ENCODE results near the gene SERPINI1.

DNA sequence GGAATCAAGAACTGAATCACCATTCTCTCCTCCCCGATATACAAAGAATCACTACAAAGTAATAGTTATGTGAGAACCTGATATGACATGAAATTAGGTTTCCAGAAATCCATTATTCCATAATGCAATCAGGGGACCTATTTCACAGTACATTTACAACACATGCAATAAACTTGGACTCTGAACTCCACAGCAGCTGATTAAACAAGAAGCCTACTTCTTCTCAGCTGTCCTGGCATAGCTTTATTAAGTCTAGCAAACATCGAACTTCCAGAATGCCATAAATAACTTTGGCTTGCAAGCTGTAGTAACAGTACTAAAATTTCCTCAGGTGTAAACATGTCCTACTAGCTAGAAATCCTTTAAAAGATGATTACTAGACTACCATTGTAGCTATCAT is 18.6 kb upstream of the SERPINI1 start:
- no peak for TF ChIP-seq HMGA2 (CRISPR knock-in tag; IDR thresholded peaks at IDR 0.05)
- TF ChIP-seq NR3C1 (CRISPR knock-in tag; conservative IDR thresholded peaks at IDR 0.05; ENCODE audit: low read depth) = no peak
- TF ChIP-seq, protein P1, sequence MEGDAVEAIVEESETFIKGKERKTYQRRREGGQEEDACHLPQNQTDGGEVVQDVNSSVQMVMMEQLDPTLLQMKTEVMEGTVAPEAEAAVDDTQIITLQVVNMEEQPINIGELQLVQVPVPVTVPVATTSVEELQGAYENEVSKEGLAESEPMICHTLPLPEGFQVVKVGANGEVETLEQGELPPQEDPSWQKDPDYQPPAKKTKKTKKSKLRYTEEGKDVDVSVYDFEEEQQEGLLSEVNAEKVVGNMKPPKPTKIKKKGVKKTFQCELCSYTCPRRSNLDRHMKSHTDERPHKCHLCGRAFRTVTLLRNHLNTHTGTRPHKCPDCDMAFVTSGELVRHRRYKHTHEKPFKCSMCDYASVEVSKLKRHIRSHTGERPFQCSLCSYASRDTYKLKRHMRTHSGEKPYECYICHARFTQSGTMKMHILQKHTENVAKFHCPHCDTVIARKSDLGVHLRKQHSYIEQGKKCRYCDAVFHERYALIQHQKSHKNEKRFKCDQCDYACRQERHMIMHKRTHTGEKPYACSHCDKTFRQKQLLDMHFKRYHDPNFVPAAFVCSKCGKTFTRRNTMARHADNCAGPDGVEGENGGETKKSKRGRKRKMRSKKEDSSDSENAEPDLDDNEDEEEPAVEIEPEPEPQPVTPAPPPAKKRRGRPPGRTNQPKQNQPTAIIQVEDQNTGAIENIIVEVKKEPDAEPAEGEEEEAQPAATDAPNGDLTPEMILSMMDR (IDR thresholded peaks at IDR 0.05) = no peak
- TF ChIP-seq, protein P2, sequence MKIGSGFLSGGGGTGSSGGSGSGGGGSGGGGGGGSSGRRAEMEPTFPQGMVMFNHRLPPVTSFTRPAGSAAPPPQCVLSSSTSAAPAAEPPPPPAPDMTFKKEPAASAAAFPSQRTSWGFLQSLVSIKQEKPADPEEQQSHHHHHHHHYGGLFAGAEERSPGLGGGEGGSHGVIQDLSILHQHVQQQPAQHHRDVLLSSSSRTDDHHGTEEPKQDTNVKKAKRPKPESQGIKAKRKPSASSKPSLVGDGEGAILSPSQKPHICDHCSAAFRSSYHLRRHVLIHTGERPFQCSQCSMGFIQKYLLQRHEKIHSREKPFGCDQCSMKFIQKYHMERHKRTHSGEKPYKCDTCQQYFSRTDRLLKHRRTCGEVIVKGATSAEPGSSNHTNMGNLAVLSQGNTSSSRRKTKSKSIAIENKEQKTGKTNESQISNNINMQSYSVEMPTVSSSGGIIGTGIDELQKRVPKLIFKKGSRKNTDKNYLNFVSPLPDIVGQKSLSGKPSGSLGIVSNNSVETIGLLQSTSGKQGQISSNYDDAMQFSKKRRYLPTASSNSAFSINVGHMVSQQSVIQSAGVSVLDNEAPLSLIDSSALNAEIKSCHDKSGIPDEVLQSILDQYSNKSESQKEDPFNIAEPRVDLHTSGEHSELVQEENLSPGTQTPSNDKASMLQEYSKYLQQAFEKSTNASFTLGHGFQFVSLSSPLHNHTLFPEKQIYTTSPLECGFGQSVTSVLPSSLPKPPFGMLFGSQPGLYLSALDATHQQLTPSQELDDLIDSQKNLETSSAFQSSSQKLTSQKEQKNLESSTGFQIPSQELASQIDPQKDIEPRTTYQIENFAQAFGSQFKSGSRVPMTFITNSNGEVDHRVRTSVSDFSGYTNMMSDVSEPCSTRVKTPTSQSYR (CRISPR knock-in tag; IDR thresholded peaks at IDR 0.05) = no peak
- TF ChIP-seq MYBL2 (CRISPR knock-in tag; IDR thresholded peaks at IDR 0.05) = no peak
- TF ChIP-seq, protein P3, sequence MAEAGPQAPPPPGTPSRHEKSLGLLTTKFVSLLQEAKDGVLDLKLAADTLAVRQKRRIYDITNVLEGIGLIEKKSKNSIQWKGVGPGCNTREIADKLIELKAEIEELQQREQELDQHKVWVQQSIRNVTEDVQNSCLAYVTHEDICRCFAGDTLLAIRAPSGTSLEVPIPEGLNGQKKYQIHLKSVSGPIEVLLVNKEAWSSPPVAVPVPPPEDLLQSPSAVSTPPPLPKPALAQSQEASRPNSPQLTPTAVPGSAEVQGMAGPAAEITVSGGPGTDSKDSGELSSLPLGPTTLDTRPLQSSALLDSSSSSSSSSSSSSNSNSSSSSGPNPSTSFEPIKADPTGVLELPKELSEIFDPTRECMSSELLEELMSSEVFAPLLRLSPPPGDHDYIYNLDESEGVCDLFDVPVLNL (CRISPR knock-in tag; IDR thresholded peaks at IDR 0.05; ENCODE audit: borderline replicate concordance, low read depth) = no peak
- no peak for TF ChIP-seq SP1 (CRISPR knock-in tag; conservative IDR thresholded peaks at IDR 0.05)
- TF ChIP-seq ZNF416 (CRISPR knock-in tag; IDR thresholded peaks at IDR 0.05) = no peak
- no peak for TF ChIP-seq TP53 (CRISPR knock-in tag; IDR thresholded peaks at IDR 0.05)
- no peak for TF ChIP-seq CBFB (CRISPR knock-in tag; IDR thresholded peaks at IDR 0.05; ENCODE audit: low read depth)
- TF ChIP-seq, protein P4, sequence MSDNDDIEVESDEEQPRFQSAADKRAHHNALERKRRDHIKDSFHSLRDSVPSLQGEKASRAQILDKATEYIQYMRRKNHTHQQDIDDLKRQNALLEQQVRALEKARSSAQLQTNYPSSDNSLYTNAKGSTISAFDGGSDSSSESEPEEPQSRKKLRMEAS (CRISPR knock-in tag; IDR thresholded peaks at IDR 0.05) = no peak
